ENCODE data around the gene BORCS8. TPM values are rescaled to one million over a fixed set of nuclear protein-coding genes. Genes with fewer than 3 reads are reported as not detected.

BORCS8 gene
- total RNA-seq, 1 experiment from 2014 or later: 9.6 TPM

Small RNA genes lying within 50 kb of the gene (small RNA-seq; reads per million reads assigned to genes)
- 0 reads per million in 2 experiments for gene RNU6-1028P

Other genes starting within 250 kb of the BORCS8 start
- gene SUGP2, start 158.6 kb downstream of the BORCS8 start, total RNA-seq (2014; rRNA removed; shearing (Covaris generic)): 29.6 and 29.9 TPM in 2 replicates
- gene ARMC6, start 158.5 kb downstream of the BORCS8 start, total RNA-seq (2014; rRNA removed; shearing (Covaris generic)): 19.8 and 22.4 TPM in 2 replicates
- 0.87 and 1.6 TPM in 2 replicates for gene SLC25A42, start 128.2 kb downstream of the BORCS8 start, total RNA-seq (2014; rRNA removed; shearing (Covaris generic))
- 38.7 and 44.9 TPM in 2 replicates for gene TMEM161A, start 53.7 kb downstream of the BORCS8 start, total RNA-seq (2014; rRNA removed; shearing (Covaris generic))
- 0.32 and 0.59 TPM in 2 replicates for gene MEF2B, start 21.9 kb downstream of the BORCS8 start, total RNA-seq (2014; rRNA removed; shearing (Covaris generic))
- gene RFXANK, start 106 bp upstream of the BORCS8 start, total RNA-seq (2014; rRNA removed; shearing (Covaris generic)): 34.8 and 39.3 TPM in 2 replicates
- 22.3 and 25.3 TPM in 2 replicates for gene NR2C2AP, start 11.3 kb upstream of the BORCS8 start, total RNA-seq (2014; rRNA removed; shearing (Covaris generic))
- 0.05 TPM in 1 of 2 replicates, not detected in the other for gene NCAN, start 19.8 kb upstream of the BORCS8 start, total RNA-seq (2014; rRNA removed; shearing (Covaris generic))
- gene TM6SF2, start 81.1 kb upstream of the BORCS8 start, total RNA-seq (2014; rRNA removed; shearing (Covaris generic)): 0.07 TPM in 1 of 2 replicates, not detected in the other
- 18.7 and 19.5 TPM in 2 replicates for gene SUGP1, start 128.4 kb upstream of the BORCS8 start, total RNA-seq (2014; rRNA removed; shearing (Covaris generic))
- gene MAU2, start 128.7 kb upstream of the BORCS8 start, total RNA-seq (2014; rRNA removed; shearing (Covaris generic)): 15.0 and 19.4 TPM in 2 replicates
- 28.2 and 31.3 TPM in 2 replicates for gene GATAD2A, start 213.5 kb upstream of the BORCS8 start, total RNA-seq (2014; rRNA removed; shearing (Covaris generic))

Measured in NCI-H460 (cell line).